Activated CD8-positive, alpha-beta memory T cell treated with anti-CD3 and anti-CD28 coated beads, Interleukin-2, amount 50 U/mL, for 24 hours (primary cell): ENCODE measurements around the gene NRL.

Experiments
- DNase-seq: peaks from one replicate; pipeline ENCODE4 v3.0.0-alpha.2; 2020; ENCODE audit errors: extremely low read depth

NRL gene

DNA sequence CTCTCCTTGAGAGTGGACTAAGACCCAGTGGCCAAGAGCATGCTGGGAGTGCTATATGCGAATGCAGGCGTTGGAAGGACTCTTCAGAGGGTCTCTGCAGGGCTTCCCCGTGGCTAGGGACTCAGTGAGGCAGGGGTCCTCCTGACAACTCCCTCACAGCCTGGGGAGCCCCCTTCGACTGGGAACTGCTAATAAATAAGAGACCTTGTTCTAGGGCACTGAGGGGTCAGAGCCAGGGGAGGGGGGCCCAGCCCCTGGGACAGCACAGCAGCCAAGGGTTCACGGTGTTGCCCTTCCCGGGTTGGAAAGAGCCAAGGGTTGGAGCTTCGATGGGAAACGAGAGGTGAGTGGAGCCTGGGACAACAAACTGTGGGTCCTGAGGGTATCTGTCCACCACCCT is 49.3 kb downstream of the NRL start:
- DNase-seq = no peak

DNA sequence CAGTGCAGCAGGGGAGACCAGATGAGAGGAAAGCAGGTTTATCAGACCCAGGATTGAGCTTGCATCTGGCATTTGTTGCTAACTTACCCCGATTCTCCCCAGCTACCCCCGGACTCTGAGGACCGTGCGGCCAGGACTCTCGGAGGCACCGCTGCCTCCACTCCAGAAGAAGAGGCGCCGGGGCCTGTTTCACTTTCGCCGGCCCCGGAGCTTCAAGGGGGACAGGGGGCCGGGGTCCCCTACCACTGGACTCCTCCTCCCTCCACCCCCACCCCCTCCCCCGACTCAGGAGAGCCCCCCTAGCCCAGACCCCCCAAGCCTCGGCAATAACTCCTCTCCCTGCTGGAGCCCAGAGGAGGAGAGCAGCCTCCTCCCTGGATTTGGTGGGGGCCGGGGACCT is 49.9 kb downstream of the NRL start:
- no peak for DNase-seq

DNA sequence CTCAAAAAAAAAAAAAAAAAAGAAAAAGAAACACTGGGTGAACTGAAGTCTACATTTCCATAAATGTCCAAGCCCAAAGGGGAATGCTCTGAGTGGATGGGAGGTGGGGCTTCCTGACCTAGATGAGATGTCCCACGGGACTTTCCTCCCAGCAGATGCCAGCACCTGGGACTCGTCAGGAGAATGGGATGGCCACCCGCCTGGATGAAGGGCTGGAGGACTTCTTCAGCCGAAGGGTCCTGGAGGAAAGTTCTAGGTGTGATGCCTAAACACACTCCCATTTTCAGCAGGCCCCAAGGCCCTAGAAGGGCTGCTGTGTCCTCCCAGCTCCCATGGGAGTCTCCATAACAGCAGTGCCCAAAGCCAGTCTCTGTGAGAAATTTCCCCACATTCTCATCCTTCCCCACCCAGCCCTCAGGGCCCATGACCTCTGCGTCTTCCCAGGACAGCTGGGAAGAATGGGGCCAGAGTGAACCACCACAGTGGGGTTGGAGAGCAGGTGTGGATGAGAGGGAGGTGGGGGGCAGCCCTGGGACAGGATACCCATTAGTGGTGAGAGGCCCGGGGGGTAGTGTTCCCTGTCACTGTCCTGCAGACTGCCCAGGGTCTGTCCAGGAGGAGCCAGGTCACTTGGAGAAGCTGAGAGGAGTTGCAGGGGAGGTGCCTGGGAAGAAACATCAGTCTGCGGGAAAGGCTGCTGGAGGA is 50.5 kb downstream of the NRL start:
- DNase-seq = no peak

DNA sequence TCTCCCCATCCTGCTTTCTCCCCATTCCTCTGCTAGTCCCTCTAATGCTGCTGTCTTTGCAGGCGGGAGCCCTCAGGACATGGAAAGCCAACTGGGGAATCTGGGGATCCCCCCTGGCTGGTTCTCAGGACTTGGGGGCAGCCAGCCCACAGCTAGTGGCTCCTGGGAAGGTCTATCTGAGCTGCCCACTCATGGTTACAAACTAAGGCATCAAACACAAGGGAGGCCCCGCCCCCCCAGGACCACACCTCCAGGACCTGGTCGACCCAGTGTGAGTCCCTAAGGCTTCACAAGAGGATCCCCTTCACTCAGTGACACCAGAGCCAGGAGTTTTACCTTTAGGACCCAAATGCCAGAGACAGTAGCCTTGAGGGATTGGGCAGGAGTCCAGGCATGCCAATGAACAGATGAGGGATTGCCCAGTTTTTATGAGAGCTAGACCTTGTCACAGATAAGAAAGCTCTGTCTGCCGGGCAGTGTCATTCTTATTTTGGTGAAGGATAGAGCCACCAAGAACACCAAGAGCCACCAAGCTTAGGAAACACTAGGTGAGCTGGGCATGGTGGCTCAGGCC is 51.4 kb downstream of the NRL start:
- DNase-seq = no peak

GRCh38 chr14:24062216-24062980 is 52.4 kb downstream of the NRL start:
- DNase-seq = no peak

- no peak for DNase-seq
Measured at GRCh38 chr14:24060984-24061913, 53.5 kb downstream of the NRL start.

DNA sequence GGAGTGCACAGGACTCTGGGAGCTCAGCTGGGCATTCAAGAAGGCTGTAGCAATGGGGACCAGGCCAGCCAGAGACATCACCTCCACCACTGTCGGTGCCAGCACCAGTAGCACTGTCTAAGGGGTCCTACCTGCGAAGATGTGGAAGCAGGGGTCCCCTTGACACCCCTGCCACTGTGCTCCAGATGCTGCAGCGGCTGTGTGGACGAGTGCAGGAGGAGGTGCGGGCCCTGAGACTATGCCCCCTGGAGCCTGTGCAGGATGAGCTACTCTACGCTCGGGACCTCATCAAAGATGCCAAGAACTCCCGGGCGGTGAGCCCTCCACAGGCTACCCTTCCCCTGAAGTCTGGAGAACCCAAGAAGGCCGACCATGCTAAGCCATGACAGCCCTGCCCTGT is 54.3 kb downstream of the NRL start:
- DNase-seq = no peak

DNA sequence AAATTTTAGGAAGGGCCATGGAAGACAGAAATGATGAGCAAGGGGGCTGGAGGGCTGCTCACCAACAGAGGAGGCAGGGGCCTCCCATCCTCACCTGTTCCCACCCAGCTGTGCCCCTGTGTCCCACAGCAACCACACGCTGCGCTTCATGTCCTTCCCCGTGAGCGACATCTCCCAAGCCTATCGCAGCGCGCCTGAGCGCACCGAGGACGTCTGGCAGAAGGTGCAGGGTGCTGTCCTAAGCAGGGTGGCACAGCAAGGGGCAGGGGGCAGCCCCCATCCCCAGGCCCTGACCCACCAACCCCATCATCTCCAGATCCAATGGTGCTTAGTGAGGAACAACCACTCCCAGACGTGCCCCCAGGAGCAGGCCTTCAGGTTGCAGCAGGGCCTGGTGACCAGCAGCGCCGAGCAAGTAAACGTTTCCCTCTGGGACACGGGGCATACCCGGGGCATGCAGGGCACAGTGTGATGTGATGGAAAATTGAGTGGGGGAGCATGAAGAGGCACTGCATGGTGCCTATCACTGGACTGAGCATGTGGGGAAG is 54.8 kb downstream of the NRL start:
- no peak for DNase-seq

DNA sequence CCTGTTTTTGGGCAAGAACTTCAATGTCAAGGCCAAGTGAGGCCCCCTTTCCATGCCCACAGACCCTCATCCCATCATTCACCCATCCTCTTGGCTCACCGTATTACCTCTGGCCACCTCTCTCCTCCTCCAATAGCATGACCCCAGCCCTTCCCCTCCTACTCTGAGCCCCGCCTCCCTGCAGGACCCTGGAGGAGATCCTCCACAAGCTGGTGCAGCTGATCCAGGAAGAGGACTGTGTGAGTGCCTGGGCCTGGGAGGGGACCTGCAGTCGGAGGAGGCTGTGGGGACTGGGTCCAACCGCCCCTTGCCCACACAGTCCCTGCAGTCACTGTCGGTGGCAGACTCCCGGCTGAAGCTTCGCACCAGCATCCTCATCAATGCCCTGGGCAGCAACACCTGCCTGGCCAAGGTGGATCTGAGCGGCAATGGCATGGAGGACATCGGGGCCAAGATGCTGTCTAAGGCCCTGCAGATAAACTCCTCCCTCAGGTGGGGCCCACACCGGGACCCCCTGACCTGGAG is 55.7 kb downstream of the NRL start:
- DNase-seq = no peak

- DNase-seq = no peak
Measured at GRCh38 chr14:24058260-24058950, 56.3 kb downstream of the NRL start.

DNA sequence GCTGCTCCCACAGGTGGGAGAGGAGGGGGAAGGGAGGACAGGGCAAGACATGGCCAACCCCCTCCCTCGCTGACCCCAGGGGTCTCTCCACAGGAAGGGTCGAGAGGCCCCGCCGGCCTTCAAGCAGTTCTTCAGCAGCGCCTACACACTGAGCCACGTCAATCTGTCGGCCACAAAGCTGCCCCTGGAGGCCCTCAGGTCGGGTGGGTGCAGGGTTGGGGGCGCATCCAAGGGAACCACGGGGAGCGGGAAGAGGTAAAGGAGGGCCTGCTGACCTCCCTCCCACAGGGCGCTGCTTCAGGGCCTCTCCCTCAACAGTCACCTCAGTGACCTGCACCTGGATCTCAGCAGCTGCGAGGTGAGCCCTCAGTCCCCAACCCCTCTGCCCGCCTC is 56.9 kb downstream of the NRL start:
- no peak for DNase-seq

GRCh38 chr14:24057271-24057670 is 57.5 kb downstream of the NRL start:
- DNase-seq = no peak

DNA sequence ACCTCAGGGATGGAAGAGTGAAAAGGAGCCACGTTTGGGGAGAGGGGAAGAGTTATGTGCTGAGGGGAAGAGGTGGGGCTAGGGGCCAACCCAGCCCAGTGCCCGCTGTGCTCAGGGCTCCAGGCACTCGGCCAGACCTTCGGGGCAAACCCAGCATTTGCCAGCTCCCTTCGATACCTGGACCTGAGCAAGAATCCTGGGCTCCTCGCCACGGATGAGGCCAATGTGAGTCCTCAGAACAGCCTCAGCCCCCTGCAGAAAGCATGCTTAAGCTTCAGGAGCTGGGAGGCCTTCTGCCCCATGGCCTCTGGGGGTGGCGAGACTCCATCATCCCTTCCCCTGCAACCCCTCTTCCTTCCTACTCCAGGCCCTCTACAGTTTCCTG is 58.0 kb downstream of the NRL start:
- DNase-seq = no peak

- no peak for DNase-seq
Measured at GRCh38 chr14:24055971-24056799, 58.6 kb downstream of the NRL start.

- DNase-seq = no peak
Measured at GRCh38 chr14:24054646-24055045, 60.1 kb downstream of the NRL start.

- DNase-seq = no peak
Measured at GRCh38 chr14:24054324-24054641, 60.5 kb downstream of the NRL start.

- DNase-seq = no peak
Measured at GRCh38 chr14:24053548-24054323, 61.0 kb downstream of the NRL start.

GRCh38 chr14:24052656-24053547 is 61.8 kb downstream of the NRL start:
- peak; percentile 45 for DNase-seq
